Astrocyte (in vitro differentiated cells and primary cell): ENCODE data around the gene PDE8A. TPM values are rescaled to one million over a fixed set of nuclear protein-coding genes. Genes with fewer than 3 reads are reported as not detected.

Source experiments
- DNase-seq: peaks from one replicate; pipeline ENCODE4 v3.0.0-alpha.2; 2010; ENCODE audit warnings: low read depth
- FAIRE-seq: peaks from 2 replicates; lab custom pipeline; 2011; peaks lifted over from hg19 to GRCh38; lab: Jason Lieb, UNC
- H2AFZ ChIP-seq: 2 replicates; pipeline ENCODE4 v1.6.0; 2012; ENCODE audit warnings: low read depth, low read length, inconsistent platforms
- H3K27ac ChIP-seq: 2 replicates; pipeline ENCODE4 v1.5.1; 2011; ENCODE audit warnings: low read depth, low read length, inconsistent platforms
- H3K27me3 ChIP-seq: 2 replicates; pipeline ENCODE4 v1.6.0; 2011; ENCODE audit warnings: low read length, inconsistent platforms; ENCODE audit not compliant: insufficient read depth
- H3K36me3 ChIP-seq: 2 replicates; pipeline ENCODE4 v1.5.1; 2011; ENCODE audit warnings: low read length, inconsistent platforms; ENCODE audit not compliant: insufficient read depth
- H3K4me1 ChIP-seq: 2 replicates; pipeline ENCODE4 v1.5.1; 2011; ENCODE audit warnings: low read length, inconsistent platforms; ENCODE audit not compliant: insufficient read depth
- H3K4me2 ChIP-seq: 2 replicates; pipeline ENCODE4 v1.6.0; 2012; ENCODE audit warnings: low read length, inconsistent platforms
- H3K4me3 ChIP-seq: 2 replicates; pipeline ENCODE4 v1.5.1; 2011; ENCODE audit warnings: low read depth, mild to moderate bottlenecking, low read length, inconsistent platforms; ENCODE audit not compliant: insufficient read depth
- H3K79me2 ChIP-seq: 2 replicates; pipeline ENCODE4 v1.6.0; 2012; ENCODE audit warnings: mild to moderate bottlenecking, low read length, inconsistent platforms; ENCODE audit not compliant: insufficient read depth
- H3K9ac ChIP-seq: 2 replicates; pipeline ENCODE4 v1.6.0; 2012; ENCODE audit warnings: mild to moderate bottlenecking, low read length, inconsistent platforms
- H3K9me3 ChIP-seq: 2 replicates; pipeline ENCODE4 v1.5.1; 2012; ENCODE audit warnings: low read depth, mild to moderate bottlenecking, low read length, inconsistent platforms; ENCODE audit not compliant: insufficient read depth
- H4K20me1 ChIP-seq: 2 replicates; pipeline ENCODE4 v1.6.0; 2012; ENCODE audit warnings: low read length, inconsistent platforms; ENCODE audit not compliant: insufficient read depth
- H3K27ac Mint-ChIP-seq: one replicate; pipeline ENCODE4 v1.8.0; 2021; ENCODE audit warnings: mild to moderate bottlenecking, mixed read lengths; ENCODE audit not compliant: unreplicated experiment
- H3K27me3 Mint-ChIP-seq: one replicate; pipeline ENCODE4 v1.8.0; 2021; ENCODE audit warnings: low read depth, mixed read lengths; ENCODE audit not compliant: unreplicated experiment
- H3K36me3 Mint-ChIP-seq: one replicate; pipeline ENCODE4 v1.8.0; 2021; ENCODE audit warnings: low read depth, mixed read lengths; ENCODE audit not compliant: unreplicated experiment
- H3K4me1 Mint-ChIP-seq: one replicate; pipeline ENCODE4 v1.8.0; 2021; ENCODE audit warnings: low read depth, mixed read lengths; ENCODE audit not compliant: unreplicated experiment
- H3K4me3 Mint-ChIP-seq: one replicate; pipeline ENCODE4 v1.8.0; 2021; ENCODE audit warnings: mild to moderate bottlenecking, moderate library complexity, mixed read lengths; ENCODE audit not compliant: unreplicated experiment
- H3K9me3 Mint-ChIP-seq: one replicate; pipeline ENCODE4 v1.8.0; 2021; ENCODE audit warnings: mild to moderate bottlenecking, mixed read lengths; ENCODE audit not compliant: unreplicated experiment
- CTCF ChIP-seq: IDR thresholded peaks from 2 replicates; pipeline ENCODE4 v1.5.1; 2011; ENCODE audit warnings: low read depth, mild to moderate bottlenecking, inconsistent platforms, low read length, moderate library complexity; ENCODE audit not compliant: insufficient read depth
- EZH2 ChIP-seq: IDR thresholded peaks from 2 replicates; pipeline ENCODE4 v1.6.1; 2012; ENCODE audit warnings: mild to moderate bottlenecking, low read length, inconsistent platforms; ENCODE audit not compliant: insufficient read depth
- total RNA-seq: library from RNA; stranded (reverse); gene quantifications from 2 replicates; pipeline ENCODE4 v1.2.1, GENCODE V29; 2021

PDE8A gene
- total RNA-seq, 1 donor from 2014 or later = 18.0 TPM

GRCh38 chr15:85095566-85095965 lies 113.9 kb downstream of the PDE8A start:
- Histone ChIP-seq H3K27me3 (no peaks in the 10 kb centered on the region), H3K4me2 (no peak overlapping the region), H2AFZ (no peak overlapping the region), H3K4me1 (peaks cover 5% of the 10 kb centered on the region), H3K9ac (no peak overlapping the region), H3K4me3 (no peak overlapping the region), H3K27ac (no peak overlapping the region), H4K20me1 (no peaks in the 10 kb centered on the region), H3K36me3 (peaks cover 14% of the 10 kb centered on the region), H3K79me2 (no peaks in the 10 kb centered on the region), H3K9me3 (no peaks in the 10 kb centered on the region)
- Mint-ChIP-seq H3K27ac (no peak overlapping the region), H3K9me3 (no peaks in the 10 kb centered on the region), H3K4me3 (no peak overlapping the region), H3K36me3 (peaks cover 14% of the 10 kb centered on the region), H3K4me1 (peaks cover 8% of the 10 kb centered on the region), H3K27me3 (no peaks in the 10 kb centered on the region)
- FAIRE-seq = no peak
- DNase-seq = no peak
- TF ChIP-seq CTCF = no peak
- TF ChIP-seq EZH2 = no peak

GRCh38 chr15:85097250-85097649 lies 115.6 kb downstream of the PDE8A start:
- no peaks in the 10 kb centered on the region for H4K20me1 ChIP-seq
- no peak for FAIRE-seq
- H3K36me3 Mint-ChIP-seq = peaks cover 10% of the 10 kb centered on the region

More at GRCh38 chr15:85097250-85097649, 115.6 kb downstream of the PDE8A start:
- H3K27me3 ChIP-seq = no peaks in the 10 kb centered on the region
- Mint-ChIP-seq H3K27ac (no peak overlapping the region), H3K4me3 (no peak overlapping the region), H3K27me3 (no peaks in the 10 kb centered on the region), H3K9me3 (no peaks in the 10 kb centered on the region), H3K4me1 (peaks cover 8% of the 10 kb centered on the region)
- H2AFZ ChIP-seq = no peak overlapping the region
- peaks cover 5% of the 10 kb centered on the region for H3K4me1 ChIP-seq
- peaks cover 16% of the 10 kb centered on the region for H3K36me3 ChIP-seq
- H3K4me3 ChIP-seq = no peak overlapping the region
- H3K9ac ChIP-seq = no peak overlapping the region
- TF ChIP-seq CTCF = no peak
- TF ChIP-seq EZH2 = no peak
- no peaks in the 10 kb centered on the region for H3K79me2 ChIP-seq
- DNase-seq = no peak
- H3K27ac ChIP-seq = no peak overlapping the region
- no peak overlapping the region for H3K4me2 ChIP-seq
- no peaks in the 10 kb centered on the region for H3K9me3 ChIP-seq
